HG02981 (cell line): ENCODE data around the gene PPP2R5C.
"Not testable (repeated sequence)": the region's sequence is repeated elsewhere in the genome, so short reads cannot be mapped to it uniquely, and the experiment has no call there.

Source experiments
- ATAC-seq: cut with Tn5 transposase; IDR thresholded peaks from one replicate; pipeline ENCODE4 v1.9.1; 2021; ENCODE audit warnings: mild to moderate bottlenecking, moderate library complexity; ENCODE audit not compliant: unreplicated experiment

The PPP2R5C gene

GRCh38 chr14:101749756-101750155 is 11.8 kb upstream of the PPP2R5C start:
- not testable (repeated sequence) for ATAC-seq

GRCh38 chr14:101754893-101755292 is 6.6 kb upstream of the PPP2R5C start:
- ATAC-seq, result no peak

GRCh38 chr14:101755591-101756324 is 5.8 kb upstream of the PPP2R5C start:
- no peak for ATAC-seq

- ATAC-seq, result no peak
Measured at GRCh38 chr14:101757064-101757838, 4.3 kb upstream of the PPP2R5C start.

GRCh38 chr14:101757839-101758211 is 3.7 kb upstream of the PPP2R5C start:
- no peak for ATAC-seq

- ATAC-seq, result no peak
Measured at GRCh38 chr14:101758913-101759593, 2.5 kb upstream of the PPP2R5C start.

- peak; percentile 61 for ATAC-seq
Measured at GRCh38 chr14:101760138-101761011, 1.1 kb upstream of the PPP2R5C start.

- peak; percentile 11 for ATAC-seq
Measured at GRCh38 chr14:101761881-101762529, 496 bp downstream of the PPP2R5C start.

- ATAC-seq, result no peak
Measured at GRCh38 chr14:101762530-101763101, 1.1 kb downstream of the PPP2R5C start.

GRCh38 chr14:101763941-101764709 is 2.6 kb downstream of the PPP2R5C start:
- ATAC-seq, result no peak

- no peak for ATAC-seq
Measured at GRCh38 chr14:101767618-101768362, 6.3 kb downstream of the PPP2R5C start.

- no peak for ATAC-seq
Measured at GRCh38 chr14:101770183-101770582, 8.7 kb downstream of the PPP2R5C start.

- ATAC-seq, result no peak
Measured at GRCh38 chr14:101772770-101773169, 11.3 kb downstream of the PPP2R5C start.

GRCh38 chr14:101773378-101773777 is 11.9 kb downstream of the PPP2R5C start:
- no peak for ATAC-seq

GRCh38 chr14:101774006-101774795 is 12.7 kb downstream of the PPP2R5C start:
- ATAC-seq, result no peak

GRCh38 chr14:101774814-101775213 is 13.3 kb downstream of the PPP2R5C start:
- no peak for ATAC-seq

- no peak for ATAC-seq
Measured at GRCh38 chr14:101775826-101776225, 14.3 kb downstream of the PPP2R5C start.

GRCh38 chr14:101776344-101776743 is 14.8 kb downstream of the PPP2R5C start:
- ATAC-seq, result no peak
